Measurements from ENCODE around the gene SPEF1. TPM values are rescaled to one million over a fixed set of nuclear protein-coding genes. Genes with fewer than 3 reads are reported as not detected.

SPEF1 gene
- total and polyA plus RNA-seq, 10 of the 15 experiments (the other 5 are each of a cell fraction or from before 2014, with no cell fraction given) = 0.12 TPM; not detected in 9

DNA sequence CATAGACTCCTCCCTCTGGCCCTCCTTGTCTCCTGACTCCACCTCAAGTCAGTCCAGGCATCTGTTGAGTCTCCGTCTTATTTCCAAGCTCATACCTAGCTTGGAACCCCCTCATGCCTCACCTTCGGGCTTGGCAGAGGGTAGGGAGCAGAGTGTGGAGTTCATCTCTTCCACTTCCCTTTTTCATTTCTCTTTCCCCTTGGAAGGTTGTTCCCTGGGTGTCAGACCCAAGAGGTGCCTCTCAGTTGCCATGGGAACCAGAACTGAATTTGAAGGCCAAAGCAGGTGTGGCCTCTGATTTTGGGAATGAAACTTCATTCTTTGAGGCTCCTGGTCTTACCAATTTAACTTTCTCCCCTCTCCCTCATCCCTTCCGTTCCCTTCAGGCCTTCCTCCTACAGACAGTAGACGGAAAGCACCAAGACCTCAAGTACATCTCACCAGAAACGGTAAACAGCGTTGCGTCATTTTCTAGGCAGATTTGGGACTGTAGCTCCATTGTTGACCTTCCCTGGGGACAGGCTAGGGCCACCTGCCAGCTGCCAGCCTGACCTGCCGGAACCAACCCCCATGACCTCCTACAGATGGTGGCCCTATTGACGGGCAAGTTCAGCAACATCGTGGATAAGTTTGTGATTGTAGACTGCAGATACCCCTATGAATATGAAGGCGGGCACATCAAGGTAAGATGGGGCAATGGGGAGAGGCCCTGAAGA lies 21.4 kb upstream of the SPEF1 start:
- intact Hi-C loops (cut with micrococcal nuclease; ENCODE audit: unreplicated experiment) = no loop called here
- Histone ChIP-seq H3K79me2 (ENCODE audit: control insufficient read depth, insufficient read depth, low read length) (peaks cover 7% of the 10 kb centered on the region), H3K4me3 (no peak overlapping the region), H3K9me3 (replicated peaks; ENCODE audit: control insufficient read depth, insufficient read depth, low read length) (no peaks in the 10 kb centered on the region), H3K4me1 (ENCODE audit: control insufficient read depth, insufficient read depth, low read length) (peaks cover 33% of the 10 kb centered on the region), H2AFZ (ENCODE audit: control insufficient read depth, low read depth, low read length) (no peak overlapping the region), H3K9ac (ENCODE audit: control insufficient read depth, insufficient read depth, low read length) (no peak overlapping the region), H3K36me3 (ENCODE audit: control insufficient read depth in 2 of 2, insufficient read depth in 2 of 2, low read length in 1 of 2) (peaks cover 23 to 28% of the 10 kb centered on the region in 2 experiments), H3K4me2 (ENCODE audit: control insufficient read depth, insufficient read depth) (peak overlapping the region; percentile 7; the same call in 1 of the 2 replicates), H4K20me1 (ENCODE audit: control insufficient read depth, insufficient read depth) (no peaks in the 10 kb centered on the region), H3K27ac (ENCODE audit: control insufficient read depth, insufficient read depth) (no peak overlapping the region; the same call in 1 of the 2 replicates), H3K27me3 (replicated peaks in 1 of 2; ENCODE audit: control insufficient read depth in 2 of 2, insufficient read depth in 2 of 2, low read length in 1 of 2) (no peaks in the 10 kb centered on the region)
- in situ Hi-C loops (cut with MboI) = no loop called here
- ATAC-seq (no peak), FAIRE-seq (peak; percentile 74), DNase-seq (ENCODE audit: low read depth, low spot score) (no peak)
- ChIA-PET POLR2A (no interaction called here), CTCF (interaction anchor here (0.9 kb wide), 2 partner anchors 18 to 35 kb away, joined by 3 read pairs; partner anchors contain the start of gene ADISSP), SMC1A (ENCODE audit: uncharacterized antibody, unreplicated experiment) (interaction anchor here (0.7 kb wide), 1 partner anchor 18 kb away, joined by 3 read pairs; the partner anchor contains the start of gene AP5S1), RAD21 (ENCODE audit: unreplicated experiment) (interaction anchor here (0.7 kb wide), 1 partner anchor 18 kb away, joined by 3 read pairs; no protein-coding TSS in a partner anchor)
- WGBS (ENCODE audit: insufficient coverage, insufficient replicate concordance, low lambda C conversion rate, missing lambda C conversion rate) = 71% methylated on average over 11 of the region's 11 CpGs
- BruUV-seq (replicated peaks) = no TSS peak
- TF ChIP-seq NR2F1 (conservative IDR thresholded peaks at IDR 0.05) (no peak), RELA (IDR thresholded peaks at IDR 0.05; ENCODE audit: borderline replicate concordance, partially characterized antibody) (no peak), IKZF1 (conservative IDR thresholded peaks at IDR 0.05) (peak; percentile 37; the same call in 1 of the 2 replicates), ZBTB11 (CRISPR knock-in tag; IDR thresholded peaks at IDR 0.05) (no peak), BMI1 (IDR thresholded peaks at IDR 0.05; ENCODE audit: borderline replicate concordance) (peak; percentile 78), JUNB (IDR thresholded peaks at IDR 0.05) (no peak), SPI1 (IDR thresholded peaks at IDR 0.05; ENCODE audit: borderline replicate concordance, insufficient read depth, low read depth, low read length) (peak; percentile 70), IKZF2 (IDR thresholded peaks at IDR 0.05) (0 out of 4 replicates have a peak, but pooled peaks of 1 of the 2 experiments have one; percentile 15)
